OCI-LY1 (cell line): ENCODE data around the gene EIF2S3B.

ENCODE experiments used
- H2AFZ ChIP-seq: fragments of 200-600 bp; sonication (generic), shearing (Covaris generic); 2 replicates; pipeline ENCODE4 v1.6.0; 2014; ENCODE audit warnings: antibody characterized with exemption, mild to moderate bottlenecking, low read length
- H3F3A ChIP-seq: fragments of 200-600 bp; sonication (generic), shearing (Covaris generic); 2 replicates; pipeline ENCODE4 v1.6.0; 2014; ENCODE audit warnings: mild to moderate bottlenecking, antibody characterized with exemption, low read length, moderate library complexity; ENCODE audit not compliant: insufficient read depth
- H3K27ac ChIP-seq: fragments of 200-600 bp; sonication (generic); 2 replicates; pipeline ENCODE4 v1.5.1; 2014; ENCODE audit warnings: low read length, mixed run types, mild to moderate bottlenecking, low read depth; ENCODE audit not compliant: poor library complexity, severe bottlenecking
- H3K27me3 ChIP-seq: fragments of 200-600 bp; sonication (generic); 2 replicates; pipeline ENCODE4 v1.6.0; 2014; ENCODE audit warnings: antibody characterized with exemption, mild to moderate bottlenecking, low read length, moderate library complexity; ENCODE audit not compliant: insufficient read depth
- H3K36me3 ChIP-seq: fragments of 200-600 bp; sonication (generic); 2 replicates; pipeline ENCODE4 v1.6.1; 2014; ENCODE audit warnings: mild to moderate bottlenecking, antibody characterized with exemption, low read length, moderate library complexity, mixed read lengths; ENCODE audit not compliant: insufficient read depth
- H3K4me1 ChIP-seq: fragments of 200-600 bp; sonication (generic); 2 replicates; pipeline ENCODE4 v1.5.1; 2014; ENCODE audit warnings: mild to moderate bottlenecking, low read length, moderate library complexity; ENCODE audit not compliant: insufficient read depth, severe bottlenecking
- H3K4me2 ChIP-seq: fragments of 200-600 bp; sonication (generic), shearing (Covaris generic); 2 replicates; pipeline ENCODE4 v1.6.1; 2014; ENCODE audit warnings: low read length
- H3K4me3 ChIP-seq: fragments of 200-600 bp; sonication (generic); 2 replicates; pipeline ENCODE4 v1.5.1; 2014; ENCODE audit warnings: low read length, low read depth, mild to moderate bottlenecking, mixed read lengths; ENCODE audit not compliant: poor library complexity, severe bottlenecking
- H3K79me2 ChIP-seq: fragments of 200-600 bp; shearing (Covaris generic); 2 replicates; pipeline ENCODE4 v1.6.1; 2016; ENCODE audit warnings: mixed run types, low read length, mixed read lengths; ENCODE audit not compliant: insufficient read depth
- H3K9ac ChIP-seq: fragments of 200-600 bp; sonication (generic), shearing (Covaris generic); 2 replicates; pipeline ENCODE4 v1.6.1; 2014; ENCODE audit warnings: mild to moderate bottlenecking, low read length, mixed read lengths
- H3K9me2 ChIP-seq: fragments of 200-600 bp; sonication (generic), shearing (Covaris generic); 2 replicates; pipeline ENCODE4 v1.6.1; 2014; ENCODE audit warnings: low read depth, mild to moderate bottlenecking, low read length, mixed read lengths
- H3K9me3 ChIP-seq: fragments of 200-600 bp; shearing (Covaris generic); 2 replicates; pipeline ENCODE4 v1.6.1; 2014; ENCODE audit warnings: low read length, mixed read lengths
- H4K20me1 ChIP-seq: fragments of 200-600 bp; sonication (generic), shearing (Covaris generic); 2 replicates; pipeline ENCODE4 v1.6.0; 2016; ENCODE audit warnings: mild to moderate bottlenecking, low read length; ENCODE audit not compliant: insufficient read depth
- CTCF ChIP-seq: fragments of 200-600 bp; sonication (generic), shearing (Covaris generic); IDR thresholded peaks from 2 replicates; pipeline ENCODE4 v1.5.1; 2017; ENCODE audit warnings: mild to moderate bottlenecking, antibody characterized with exemption, low read length, moderate library complexity, mixed read lengths
- EZH2 ChIP-seq: fragments of 200-600 bp; sonication (generic), shearing (Covaris generic); IDR thresholded peaks from 2 replicates; pipeline ENCODE4 v1.8.0; 2017; ENCODE audit warnings: borderline replicate concordance, mixed run types, mild to moderate bottlenecking, antibody characterized with exemption, low read length, moderate library complexity, mixed read lengths

The EIF2S3B gene

GRCh38 chr12:10551375-10551774 is 45.7 kb downstream of the EIF2S3B start:
- no peak overlapping the region for H3K4me3 ChIP-seq
- H3K4me1 ChIP-seq: peaks cover 31% of the 10 kb centered on the region
- H3K4me2 ChIP-seq: no peak overlapping the region
- peaks cover 5% of the 10 kb centered on the region; the same call in 1 of the 2 replicates for H3F3A ChIP-seq
- no peak overlapping the region for H3K9ac ChIP-seq
- no peak for TF ChIP-seq CTCF
- no peak for TF ChIP-seq EZH2
- no peak overlapping the region for H2AFZ ChIP-seq
- H3K36me3 ChIP-seq: peaks cover 5% of the 10 kb centered on the region; the same call in 1 of the 2 replicates
- H3K79me2 ChIP-seq: no peaks in the 10 kb centered on the region
- H3K9me3 ChIP-seq: peaks cover 12% of the 10 kb centered on the region
- no peaks in the 10 kb centered on the region for H3K9me2 ChIP-seq
- H4K20me1 ChIP-seq: no peaks in the 10 kb centered on the region
- no peaks in the 10 kb centered on the region for H3K27me3 ChIP-seq
- no peak overlapping the region for H3K27ac ChIP-seq

- H3K27ac ChIP-seq: peak overlapping the region; percentile 99
- peaks cover 49% of the 10 kb centered on the region for H3K4me1 ChIP-seq
- no peak overlapping the region for H2AFZ ChIP-seq
- peaks cover 5% of the 10 kb centered on the region; the same call in 1 of the 2 replicates for H3K36me3 ChIP-seq
- no peak for TF ChIP-seq CTCF
- no peak overlapping the region for H3K9ac ChIP-seq
- H3K9me3 ChIP-seq: peaks cover 12% of the 10 kb centered on the region
- no peaks in the 10 kb centered on the region for H3K79me2 ChIP-seq
- H3K4me2 ChIP-seq: no peak overlapping the region
- H3K27me3 ChIP-seq: no peaks in the 10 kb centered on the region
- no peaks in the 10 kb centered on the region for H4K20me1 ChIP-seq
- no peaks in the 10 kb centered on the region for H3K9me2 ChIP-seq
- no peak overlapping the region for H3K4me3 ChIP-seq
- peaks cover 10% of the 10 kb centered on the region; the same call in 1 of the 2 replicates for H3F3A ChIP-seq
Measured at GRCh38 chr12:10553148-10553547, 47.5 kb downstream of the EIF2S3B start.

GRCh38 chr12:10554228-10554755 is 48.6 kb downstream of the EIF2S3B start:
- no peak overlapping the region for H2AFZ ChIP-seq
- peaks cover 60% of the 10 kb centered on the region for H3K4me1 ChIP-seq
- peaks cover 12% of the 10 kb centered on the region for H3K9me3 ChIP-seq
- H3F3A ChIP-seq: peaks cover 10% of the 10 kb centered on the region; the same call in 1 of the 2 replicates
- no peaks in the 10 kb centered on the region for H3K9me2 ChIP-seq
- peak overlapping the region; percentile 99 for H3K27ac ChIP-seq
- H3K4me2 ChIP-seq: peak overlapping the region; percentile 21
- H3K9ac ChIP-seq: peak overlapping the region; percentile 51
- peak overlapping the region; percentile 3 for H3K4me3 ChIP-seq
- H3K79me2 ChIP-seq: no peaks in the 10 kb centered on the region
- no peaks in the 10 kb centered on the region for H4K20me1 ChIP-seq
- no peak for TF ChIP-seq CTCF
- no peak for TF ChIP-seq EZH2
- no peaks in the 10 kb centered on the region for H3K27me3 ChIP-seq
- H3K36me3 ChIP-seq: peaks cover 5% of the 10 kb centered on the region; the same call in 1 of the 2 replicates
